Activated gamma-delta T cell (primary cell): Measurements from ENCODE around the gene SDR39U1.
"Not testable (repeated sequence)": the region's sequence is repeated elsewhere in the genome, so short reads cannot be mapped to it uniquely, and the experiment has no call there.

ENCODE experiments used
- DNase-seq: peaks from one replicate; lab custom pipeline; 2025; lab: John Stamatoyannopoulos, UW
- total RNA-seq, 2 donors: gene quantifications; one replicate each; lab custom pipeline; 2026; lab: John Stamatoyannopoulos, UW

Gene SDR39U1
- total RNA-seq, result 56.6 to 122 reads per million in 2 donors

GRCh38 chr14:24442240-24443052 is at the start of gene SDR39U1:
Gene SDR39U1 (minus strand): TSS chr14:24442776. CDS start chr14:24442769, 7 bp downstream.
- DNase-seq, result peak; percentile 67

DNA sequence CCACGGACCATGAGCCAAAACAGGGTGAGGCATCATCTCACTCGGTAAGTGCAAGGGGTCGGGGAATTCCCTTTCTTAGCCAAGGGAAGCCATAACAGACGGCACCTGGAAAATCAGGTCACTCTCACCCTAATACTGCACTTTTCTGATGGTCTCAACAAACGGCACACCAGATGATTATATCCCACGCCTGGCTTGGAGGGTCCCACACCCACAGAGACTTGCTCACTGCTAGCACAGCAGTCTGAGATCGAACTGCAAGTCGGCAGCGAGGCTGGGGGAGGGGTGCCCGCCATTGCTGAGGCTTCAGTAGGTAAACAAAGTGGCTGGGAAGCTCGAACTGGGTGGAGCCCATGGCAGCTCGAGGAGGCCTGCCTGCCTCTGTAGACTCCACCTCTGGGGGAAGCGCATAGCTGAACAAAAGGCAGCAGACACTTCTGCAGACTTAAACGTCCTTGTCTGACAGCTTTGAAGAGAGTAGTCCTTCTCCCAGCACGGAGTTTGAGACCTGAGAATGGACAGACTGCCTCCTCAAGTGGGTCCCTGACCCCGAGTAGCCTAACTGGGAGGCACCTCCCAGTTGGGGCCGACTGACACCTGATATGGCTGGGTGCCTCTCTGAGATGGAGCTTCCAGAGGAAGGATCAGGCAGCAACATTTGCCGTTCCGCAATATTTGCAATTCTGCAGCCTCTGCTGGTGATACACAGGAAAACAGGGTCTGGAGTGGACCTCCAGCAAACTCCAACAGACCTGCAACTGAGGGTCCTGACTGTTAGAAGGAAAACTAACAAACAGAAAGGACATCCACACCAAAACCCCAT is 49.2 kb upstream of the SDR39U1 start:
- DNase-seq, result not testable (repeated sequence)

DNA sequence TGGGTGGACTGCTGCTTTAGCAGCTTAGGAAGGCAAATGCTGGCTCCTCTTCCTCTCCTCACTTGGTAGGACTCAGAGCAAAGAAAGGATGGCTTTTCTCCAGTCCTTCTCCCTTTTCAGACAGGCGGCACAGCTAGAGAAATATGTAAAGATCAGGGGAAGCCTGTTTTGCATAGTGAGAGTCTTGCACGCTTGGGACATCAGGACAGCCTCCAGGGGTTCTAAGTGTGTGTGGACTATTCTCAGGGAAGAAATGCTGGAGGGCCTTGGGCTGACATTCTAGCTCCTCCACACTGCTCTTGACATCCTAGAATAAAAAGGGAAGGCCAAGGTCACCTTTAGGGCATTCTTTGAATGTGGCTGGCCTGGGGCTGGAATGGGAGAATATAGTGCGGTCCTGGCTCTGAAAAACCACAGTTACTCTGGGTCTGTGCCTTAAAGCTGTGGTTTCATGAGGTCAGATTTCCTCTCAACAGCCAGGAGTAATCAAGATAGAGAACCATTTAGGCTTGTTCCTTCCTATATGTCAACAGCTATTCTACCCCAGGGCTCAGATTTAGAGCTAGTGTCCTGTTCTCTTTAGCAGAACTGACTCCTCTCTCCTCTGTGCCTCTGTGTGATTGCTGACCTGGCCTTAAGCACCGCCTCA is 41.2 kb upstream of the SDR39U1 start:
- no peak for DNase-seq

DNA sequence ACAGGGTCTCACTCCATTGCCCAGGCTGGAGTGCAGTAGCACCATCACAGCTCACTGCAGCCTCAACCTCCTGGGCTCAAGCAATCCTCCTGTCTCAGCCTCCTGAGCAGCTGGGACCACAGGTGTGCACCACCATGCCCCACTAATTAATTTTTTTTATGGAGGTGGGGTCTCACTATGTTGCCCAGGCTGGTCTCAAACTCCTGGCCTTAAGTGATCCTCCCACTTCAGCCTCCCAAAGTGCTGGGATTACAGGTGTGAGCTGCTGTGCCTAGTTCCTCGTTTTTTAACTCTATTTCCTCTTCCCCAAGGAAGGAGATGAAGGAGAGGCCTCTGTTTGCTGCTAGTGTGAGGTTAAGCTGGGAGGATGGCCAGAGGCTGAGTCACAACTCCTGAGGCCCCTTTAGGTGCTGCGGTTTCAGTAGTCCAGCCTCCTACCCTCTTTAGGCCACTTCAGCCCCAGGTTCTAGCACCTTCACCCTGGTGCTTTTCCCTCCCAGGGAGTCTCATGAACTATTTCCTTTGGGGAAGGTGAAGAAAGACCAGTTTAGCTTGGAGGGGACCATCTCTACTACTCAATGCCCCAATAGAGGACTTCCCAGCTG is 40.2 kb upstream of the SDR39U1 start:
- not testable (repeated sequence) for DNase-seq

GRCh38 chr14:24481622-24482324 is 39.2 kb upstream of the SDR39U1 start:
- no peak for DNase-seq

GRCh38 chr14:24479999-24480398 is 37.4 kb upstream of the SDR39U1 start:
- not testable (repeated sequence) for DNase-seq

GRCh38 chr14:24475261-24475660 is 32.7 kb upstream of the SDR39U1 start:
- DNase-seq, result no peak

- no peak for DNase-seq
Observed at GRCh38 chr14:24473211-24473610, 30.6 kb upstream of the SDR39U1 start.

GRCh38 chr14:24470450-24470849 is 27.9 kb upstream of the SDR39U1 start:
- DNase-seq, result not testable (repeated sequence)

DNA sequence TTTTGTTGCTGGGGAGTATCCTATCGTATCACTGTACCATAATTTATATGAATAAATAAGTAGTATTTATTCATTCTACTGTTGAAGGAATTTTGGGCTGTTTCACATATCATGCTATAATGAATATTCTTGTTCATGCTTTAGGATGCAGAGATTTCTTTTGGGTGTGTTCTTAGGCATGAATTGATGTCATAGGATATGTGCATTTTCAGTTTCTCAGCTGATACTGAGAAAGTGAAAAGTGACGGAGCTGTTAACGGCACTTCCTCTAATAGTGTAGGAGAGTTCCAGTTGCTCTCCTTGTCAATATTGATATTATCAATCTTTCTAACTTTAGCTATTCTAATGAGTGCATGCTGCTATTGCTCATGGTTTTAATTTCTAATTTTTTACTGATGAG is 23.2 kb upstream of the SDR39U1 start:
- no peak for DNase-seq

GRCh38 chr14:24465368-24465767 is 22.8 kb upstream of the SDR39U1 start:
- DNase-seq, result no peak

- DNase-seq, result no peak
Observed at GRCh38 chr14:24463884-24464785, 21.6 kb upstream of the SDR39U1 start.

DNA sequence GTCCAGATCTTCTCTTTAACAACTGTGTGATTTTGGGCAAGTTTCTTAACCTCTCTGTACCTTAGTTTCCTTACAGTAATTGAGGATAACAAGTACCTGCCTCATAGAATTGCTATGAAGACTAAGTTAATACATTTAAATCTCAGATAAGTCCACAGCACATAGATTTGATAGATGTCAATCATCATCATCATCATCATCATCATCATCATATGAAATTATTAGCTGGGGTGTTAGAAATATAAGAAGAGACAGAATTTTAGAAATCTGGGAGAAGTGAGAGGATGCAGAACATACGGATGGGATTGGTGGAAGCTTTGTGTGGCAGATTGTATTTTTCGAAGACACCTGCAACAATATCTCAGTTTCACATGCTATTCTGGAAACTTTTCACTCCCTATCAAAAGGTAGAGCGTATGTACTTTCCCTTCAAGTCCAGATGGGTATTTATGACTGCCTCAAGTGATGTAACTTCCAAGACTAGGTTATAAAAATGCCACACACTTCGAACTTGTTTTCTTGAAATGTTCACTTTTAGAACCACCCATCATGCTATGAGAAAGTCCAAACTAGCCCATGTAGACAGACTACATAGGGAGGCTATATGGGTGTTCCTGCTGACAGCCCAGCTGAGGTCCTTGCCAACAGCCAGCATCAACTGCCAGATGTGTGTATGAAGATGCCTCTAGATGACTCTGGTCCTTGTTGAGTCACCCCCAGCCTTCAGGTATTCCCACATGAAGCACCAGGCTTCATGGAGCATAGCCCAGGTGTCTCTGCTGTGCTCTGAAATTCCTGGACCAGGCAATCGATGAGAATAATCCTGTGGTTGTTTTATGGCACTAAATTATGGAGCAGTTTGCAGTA is 20.7 kb upstream of the SDR39U1 start:
- DNase-seq, result no peak

- no peak for DNase-seq
Observed at GRCh38 chr14:24461336-24461735, 18.8 kb upstream of the SDR39U1 start.

GRCh38 chr14:24459331-24459730 is 16.8 kb upstream of the SDR39U1 start:
- no peak for DNase-seq

GRCh38 chr14:24458736-24459135 is 16.2 kb upstream of the SDR39U1 start:
- no peak for DNase-seq

DNA sequence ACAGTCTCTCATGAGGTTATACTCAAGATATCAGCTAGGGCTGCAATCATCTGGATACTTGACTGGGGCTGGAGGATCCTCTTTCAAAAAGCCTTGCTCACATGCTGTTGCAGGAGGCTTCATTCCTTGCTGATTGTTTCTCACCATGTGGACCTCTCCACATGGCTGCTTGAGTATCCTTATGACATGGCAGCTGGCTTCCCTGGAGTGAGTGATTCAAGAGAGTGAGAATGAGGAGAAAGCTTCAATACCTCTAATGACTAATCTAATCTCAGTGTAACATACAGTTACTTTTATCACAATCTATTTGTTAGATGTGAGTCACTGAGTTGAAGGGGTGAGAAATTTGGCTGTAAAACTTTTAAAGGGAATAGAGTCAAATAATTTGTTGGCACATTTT is 14.4 kb upstream of the SDR39U1 start:
- DNase-seq, result no peak

DNA sequence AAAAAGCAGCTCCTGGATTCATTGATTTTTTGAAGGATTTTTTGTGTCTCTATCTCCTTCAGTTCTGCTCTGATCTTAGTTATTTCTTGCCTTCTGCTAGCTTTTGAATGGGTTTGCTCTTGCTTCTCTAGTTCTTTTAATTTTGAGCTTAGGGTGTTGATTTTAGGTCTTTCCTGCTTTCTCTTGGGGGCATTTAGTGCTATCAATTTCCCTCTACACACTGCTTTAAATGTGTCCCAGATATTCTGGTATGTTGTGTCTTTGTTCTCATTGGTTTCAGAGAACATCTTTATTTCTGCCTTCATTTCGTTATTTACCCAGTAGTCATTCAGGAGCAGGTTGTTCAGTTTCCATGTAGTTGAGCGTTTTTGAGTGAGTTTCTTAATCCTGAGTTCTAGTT is 8.3 kb upstream of the SDR39U1 start:
- DNase-seq, result not testable (repeated sequence)

DNA sequence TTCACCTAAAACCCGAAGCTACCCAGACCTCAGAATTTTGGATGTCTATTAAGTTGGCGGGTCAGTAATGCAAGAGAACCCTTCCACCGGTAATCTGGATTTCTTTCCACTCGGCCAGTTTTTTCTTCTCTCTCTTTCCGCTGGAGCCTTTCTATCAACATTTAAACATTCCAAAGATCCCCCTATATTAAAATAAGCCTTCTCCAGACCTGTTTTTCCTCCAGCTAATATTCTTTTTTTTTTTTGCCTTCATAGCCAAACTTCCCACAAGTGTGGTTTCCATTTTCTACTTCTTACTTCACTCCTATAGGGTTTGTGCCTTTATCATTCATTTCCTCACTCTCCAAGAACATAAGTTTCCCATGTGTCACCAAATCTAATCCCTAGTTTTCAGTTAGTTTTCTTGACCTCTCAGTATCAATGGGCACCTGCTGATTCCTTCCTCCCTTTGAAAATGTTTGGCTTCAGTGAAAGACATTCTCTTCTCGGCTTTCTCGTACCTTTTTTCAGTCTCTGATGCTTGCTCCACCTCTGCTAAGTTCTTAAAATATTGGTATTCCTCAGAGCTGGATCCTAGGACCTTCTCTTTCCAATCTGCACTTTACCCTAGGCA is 583 bp upstream of the SDR39U1 start:
- DNase-seq, result no peak
